ENCODE data around the gene TTBK2. TPM values are rescaled to one million over a fixed set of nuclear protein-coding genes. Genes with fewer than 3 reads are reported as not detected.
"Not testable (repeated sequence)": the region's sequence is repeated elsewhere in the genome, so short reads cannot be mapped to it uniquely, and the experiment has no call there.

The TTBK2 gene
- total RNA-seq, 1 experiment from 2014 or later, result 8.9 TPM

- no peak for DNase-seq (ENCODE audit: low read depth)
These were observed 12.0 kb downstream of the TTBK2 start for GRCh38 chr15:42908538-42908937.

- no peak for DNase-seq (ENCODE audit: low read depth)
These were observed 16.9 kb downstream of the TTBK2 start for GRCh38 chr15:42903388-42904324.

GRCh38 chr15:42893911-42894310 is 26.7 kb downstream of the TTBK2 start:
- DNase-seq (ENCODE audit: low read depth), result not testable (repeated sequence)

GRCh38 chr15:42891569-42891968 is 29.0 kb downstream of the TTBK2 start:
- peak; percentile 6 for DNase-seq (ENCODE audit: low read depth)

- DNase-seq (ENCODE audit: low read depth), result peak; percentile 63
These were observed 30.2 kb downstream of the TTBK2 start for GRCh38 chr15:42890161-42890913.

GRCh38 chr15:42887384-42887783 is 33.2 kb downstream of the TTBK2 start:
- DNase-seq (ENCODE audit: low read depth), result not testable (repeated sequence)

GRCh38 chr15:42880121-42880520 is 40.5 kb downstream of the TTBK2 start:
- DNase-seq (ENCODE audit: low read depth), result no peak

- no peak for DNase-seq (ENCODE audit: low read depth)
These were observed 41.1 kb downstream of the TTBK2 start for GRCh38 chr15:42879443-42879842.

- no peak for DNase-seq (ENCODE audit: low read depth)
These were observed 44.4 kb downstream of the TTBK2 start for GRCh38 chr15:42876224-42876623.

- no peak for DNase-seq (ENCODE audit: low read depth)
These were observed 51.9 kb downstream of the TTBK2 start for GRCh38 chr15:42868683-42869082.

- DNase-seq (ENCODE audit: low read depth), result no peak
These were observed 56.9 kb downstream of the TTBK2 start for GRCh38 chr15:42863572-42864239.

- DNase-seq (ENCODE audit: low read depth), result no peak
These were observed 61.4 kb downstream of the TTBK2 start for GRCh38 chr15:42858999-42859789.

GRCh38 chr15:42858540-42858939 is 62.0 kb downstream of the TTBK2 start:
- no peak for DNase-seq (ENCODE audit: low read depth)

- no peak for DNase-seq (ENCODE audit: low read depth)
These were observed 66.0 kb downstream of the TTBK2 start for GRCh38 chr15:42854576-42854975.

- DNase-seq (ENCODE audit: low read depth), result no peak
These were observed 70.7 kb downstream of the TTBK2 start for GRCh38 chr15:42849836-42850235.

- no peak for DNase-seq (ENCODE audit: low read depth)
These were observed 71.7 kb downstream of the TTBK2 start for GRCh38 chr15:42848846-42849245.

GRCh38 chr15:42846647-42847046 is 73.9 kb downstream of the TTBK2 start:
- no peak for DNase-seq (ENCODE audit: low read depth)

- DNase-seq (ENCODE audit: low read depth), result no peak
These were observed 75.0 kb downstream of the TTBK2 start for GRCh38 chr15:42845581-42845980.

GRCh38 chr15:42843699-42844098 is 76.9 kb downstream of the TTBK2 start:
- no peak for DNase-seq (ENCODE audit: low read depth)

- DNase-seq (ENCODE audit: low read depth), result no peak
These were observed 84.3 kb downstream of the TTBK2 start for GRCh38 chr15:42836251-42836650.

GRCh38 chr15:42832576-42832975 is 88.0 kb downstream of the TTBK2 start:
- DNase-seq (ENCODE audit: low read depth), result peak; percentile 39

All from RPMI7951 (cell line).